Camera-type eye (tissue), 1 donor: ENCODE results near the gene TMC2. TPM values are rescaled to one million over a fixed set of nuclear protein-coding genes. Genes with fewer than 3 reads are reported as not detected.

ENCODE experiments used
- total RNA-seq: library from RNA; depleted of rRNA; stranded (reverse); fragments of >200 nt; gene quantifications from one replicate; pipeline ENCODE4 v1.2.3, GENCODE V29; 2014

TMC2 gene, protein sequence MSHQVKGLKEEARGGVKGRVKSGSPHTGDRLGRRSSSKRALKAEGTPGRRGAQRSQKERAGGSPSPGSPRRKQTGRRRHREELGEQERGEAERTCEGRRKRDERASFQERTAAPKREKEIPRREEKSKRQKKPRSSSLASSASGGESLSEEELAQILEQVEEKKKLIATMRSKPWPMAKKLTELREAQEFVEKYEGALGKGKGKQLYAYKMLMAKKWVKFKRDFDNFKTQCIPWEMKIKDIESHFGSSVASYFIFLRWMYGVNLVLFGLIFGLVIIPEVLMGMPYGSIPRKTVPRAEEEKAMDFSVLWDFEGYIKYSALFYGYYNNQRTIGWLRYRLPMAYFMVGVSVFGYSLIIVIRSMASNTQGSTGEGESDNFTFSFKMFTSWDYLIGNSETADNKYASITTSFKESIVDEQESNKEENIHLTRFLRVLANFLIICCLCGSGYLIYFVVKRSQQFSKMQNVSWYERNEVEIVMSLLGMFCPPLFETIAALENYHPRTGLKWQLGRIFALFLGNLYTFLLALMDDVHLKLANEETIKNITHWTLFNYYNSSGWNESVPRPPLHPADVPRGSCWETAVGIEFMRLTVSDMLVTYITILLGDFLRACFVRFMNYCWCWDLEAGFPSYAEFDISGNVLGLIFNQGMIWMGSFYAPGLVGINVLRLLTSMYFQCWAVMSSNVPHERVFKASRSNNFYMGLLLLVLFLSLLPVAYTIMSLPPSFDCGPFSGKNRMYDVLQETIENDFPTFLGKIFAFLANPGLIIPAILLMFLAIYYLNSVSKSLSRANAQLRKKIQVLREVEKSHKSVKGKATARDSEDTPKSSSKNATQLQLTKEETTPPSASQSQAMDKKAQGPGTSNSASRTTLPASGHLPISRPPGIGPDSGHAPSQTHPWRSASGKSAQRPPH
- total RNA-seq = not detected

DNA sequence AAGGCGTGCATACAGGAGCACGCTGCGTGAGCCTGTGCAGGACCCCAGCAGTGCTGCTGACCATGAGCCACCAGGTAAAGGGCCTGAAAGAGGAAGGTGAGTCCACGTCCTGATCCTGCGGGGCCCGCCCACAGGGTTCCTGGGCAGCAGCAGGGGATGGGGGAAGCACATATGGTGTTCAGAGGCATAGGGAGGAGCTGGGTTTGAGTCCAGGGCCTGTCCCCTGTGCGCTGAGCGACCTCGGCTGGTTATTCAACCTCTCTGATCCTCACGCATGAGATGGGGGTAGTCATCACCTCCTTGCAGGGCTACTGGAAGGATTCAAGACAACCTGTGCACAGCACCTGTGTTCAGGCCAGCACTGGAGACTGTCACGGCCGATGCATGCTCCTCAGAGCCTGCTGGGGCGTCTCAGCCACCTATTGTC is at the start of gene TMC2:
TSS of gene TMC2 (plus strand) at position 14 of the 427 bp plus-strand sequence. CDS start at position 63, 49 bp downstream.

DNA sequence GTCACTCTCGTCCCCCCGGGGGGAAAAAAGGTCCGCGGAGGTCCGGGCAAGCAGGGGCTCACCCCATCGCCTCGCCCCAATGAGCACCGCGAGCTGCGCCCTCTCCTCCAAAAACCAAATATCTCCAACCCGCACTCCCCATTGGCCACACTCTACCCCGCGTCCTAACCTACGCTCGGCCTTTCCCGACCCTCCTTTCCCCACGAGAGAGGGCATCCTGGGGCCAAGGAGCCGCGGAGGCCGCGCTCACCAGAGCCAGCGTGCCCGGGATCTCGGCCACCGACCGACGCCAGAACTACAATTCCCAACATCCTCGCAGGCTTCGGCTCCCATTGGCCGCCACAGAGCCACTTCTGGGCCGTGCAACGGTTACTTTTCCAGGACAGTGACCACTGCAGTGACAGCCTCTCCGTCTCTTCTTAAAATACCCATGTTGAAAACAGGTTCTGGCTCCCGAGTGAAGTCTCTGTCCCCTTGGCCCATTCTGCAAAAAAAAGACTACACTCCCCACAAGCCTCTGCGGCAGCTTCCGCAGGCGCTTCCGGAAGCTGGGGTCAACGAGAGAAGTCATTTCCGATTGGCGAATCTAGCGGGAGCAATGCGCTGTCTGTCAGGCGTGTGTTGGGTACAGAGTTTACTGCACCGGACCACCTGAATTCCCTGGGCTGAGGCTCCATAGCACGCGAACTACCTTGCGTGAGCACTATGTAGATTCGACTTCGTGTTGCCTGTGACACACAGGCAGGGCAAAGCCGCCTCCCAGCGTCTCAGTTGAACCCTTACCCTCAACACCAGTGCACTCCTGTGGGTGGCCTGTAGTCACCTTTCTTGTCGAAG is 27.5 kb upstream of the TMC2 start, which contains the start of gene ZNF343:
TSS of gene ZNF343 (minus strand) at position 285 of the 837 bp plus-strand sequence. CDS start 15,020 bp downstream, outside the sequence.

DNA sequence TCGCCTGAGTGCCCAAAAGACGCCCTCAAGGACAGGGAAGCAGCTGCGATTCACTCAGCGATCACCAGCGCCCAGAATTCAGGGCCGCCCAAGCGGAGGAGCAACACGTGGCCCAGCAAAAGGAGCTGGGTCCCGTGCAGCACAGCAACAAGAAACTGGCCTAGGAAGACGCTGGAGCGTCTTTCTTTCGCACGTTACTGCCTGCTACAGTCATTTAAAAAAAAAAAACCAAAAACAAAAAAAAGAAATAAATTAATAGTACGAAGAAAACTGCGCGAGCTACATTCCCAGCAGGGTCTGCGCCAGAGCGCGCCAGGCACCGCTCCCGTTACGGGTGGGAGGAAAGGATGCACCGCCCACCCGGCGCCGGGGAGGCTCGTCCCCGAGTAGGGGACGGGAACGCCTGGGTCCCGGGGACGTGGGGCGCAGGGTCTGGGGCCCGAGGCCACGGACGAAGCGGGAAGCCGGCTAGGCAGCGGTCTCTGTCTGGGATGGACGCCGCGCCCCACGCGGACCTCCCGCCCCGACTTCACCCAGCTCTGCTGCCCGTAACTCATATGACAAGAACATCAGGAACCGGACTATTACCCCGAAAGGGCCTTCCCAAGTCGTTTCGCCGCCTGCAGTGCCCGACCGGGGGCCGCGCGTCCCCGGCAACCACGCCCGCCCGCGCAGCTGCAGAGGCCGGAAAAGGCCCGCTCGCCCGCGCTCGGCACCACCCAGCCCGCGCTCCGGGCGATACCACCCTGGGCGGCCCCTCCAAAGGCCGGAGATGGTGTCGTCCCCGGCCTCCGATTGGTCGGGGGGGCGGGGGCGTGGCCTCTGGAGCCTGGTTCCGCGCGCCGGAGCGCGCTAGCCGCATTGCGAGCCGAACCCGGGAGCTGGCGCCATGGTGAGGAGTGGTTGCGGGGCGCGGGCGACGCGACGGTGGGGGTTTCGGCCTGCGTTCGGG is 115.7 kb downstream of the TMC2 start, which contains the start of gene NOP56:
TSS of gene NOP56 (plus strand) at position 861 of the 952 bp plus-strand sequence. CDS start at position 890, 29 bp downstream.

DNA sequence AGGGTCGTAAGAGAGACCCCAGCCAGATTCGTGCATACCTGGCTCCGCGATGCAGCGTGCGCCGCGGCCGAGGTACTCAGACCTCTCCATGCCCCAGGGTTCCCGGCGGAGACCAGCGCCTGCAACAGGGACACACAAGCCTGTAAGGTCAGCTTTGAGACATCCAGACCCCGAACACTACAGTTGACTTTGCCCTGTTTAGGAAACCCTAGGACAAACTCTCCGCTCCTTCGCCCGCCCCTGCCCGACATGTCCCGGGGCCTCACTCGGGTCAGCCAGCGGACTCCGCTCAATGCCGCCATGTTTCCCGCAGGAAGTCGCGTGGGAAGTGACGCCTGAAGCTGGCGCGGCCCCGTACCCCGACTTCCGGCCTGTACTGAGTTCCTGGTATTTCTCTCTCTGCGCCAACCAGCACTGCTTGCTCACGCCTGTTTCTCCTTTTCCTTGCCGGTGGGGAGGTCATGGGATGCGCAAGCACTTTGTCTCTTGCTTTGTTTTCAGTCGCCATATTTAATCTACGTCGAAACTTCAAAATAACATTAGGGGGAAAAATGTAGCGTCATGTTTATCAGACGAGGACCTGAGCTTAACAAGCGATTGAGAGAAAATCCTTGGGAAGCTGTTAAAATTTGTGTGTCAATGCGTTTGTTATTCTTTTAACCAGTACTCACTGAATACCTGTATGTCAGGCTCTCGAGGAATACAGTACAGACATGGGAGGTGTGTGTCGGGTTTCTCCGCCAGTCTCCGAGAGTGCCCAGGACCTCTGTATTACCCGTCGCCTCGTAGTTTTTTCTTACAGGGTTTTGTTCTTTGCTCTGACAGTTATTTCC is 127.7 kb downstream of the TMC2 start, which contains the start of gene IDH3B:
TSS of gene IDH3B (minus strand) at position 330 of the 833 bp plus-strand sequence. CDS start at position 302, 28 bp downstream.

Other genes starting within 250 kb of the TMC2 start
- gene TGM3, start 240.6 kb upstream of the TMC2 start, total RNA-seq = 0.66 TPM
- gene TGM6, start 155.7 kb upstream of the TMC2 start, total RNA-seq = not detected
- gene SNRPB, start 65.8 kb upstream of the TMC2 start, total RNA-seq = 85.3 TPM
- gene ZNF343, start 27.7 kb upstream of the TMC2 start, total RNA-seq = 25.0 TPM
- gene NOP56, start 116.1 kb downstream of the TMC2 start, total RNA-seq = 94.4 TPM
- gene IDH3B, start 127.6 kb downstream of the TMC2 start, total RNA-seq = 105 TPM
- gene EBF4, start 156.2 kb downstream of the TMC2 start, total RNA-seq = 16.9 TPM